Lower leg skin (tissue), 3 donors: ENCODE data around the gene RBM33.

Experiments
- POLR2A ChIP-seq, 2 donors: fragments of 450-650 bp; IDR thresholded peaks; one replicate each; pipeline ENCODE4 v1.6.1; 2016 to 2017; ENCODE audit warnings: antibody characterized with exemption in 2 of 2, mild to moderate bottlenecking in 1 of 2, moderate library complexity in 1 of 2
- TF ChIP-seq, protein P1 (sequence below), 3 donors: fragments of 450-650 bp; IDR thresholded peaks; one replicate each; pipeline ENCODE4 v1.5.1; 2016; ENCODE audit warnings: antibody characterized with exemption in 3 of 3, mild to moderate bottlenecking in 3 of 3, moderate library complexity in 2 of 3

DNA sequence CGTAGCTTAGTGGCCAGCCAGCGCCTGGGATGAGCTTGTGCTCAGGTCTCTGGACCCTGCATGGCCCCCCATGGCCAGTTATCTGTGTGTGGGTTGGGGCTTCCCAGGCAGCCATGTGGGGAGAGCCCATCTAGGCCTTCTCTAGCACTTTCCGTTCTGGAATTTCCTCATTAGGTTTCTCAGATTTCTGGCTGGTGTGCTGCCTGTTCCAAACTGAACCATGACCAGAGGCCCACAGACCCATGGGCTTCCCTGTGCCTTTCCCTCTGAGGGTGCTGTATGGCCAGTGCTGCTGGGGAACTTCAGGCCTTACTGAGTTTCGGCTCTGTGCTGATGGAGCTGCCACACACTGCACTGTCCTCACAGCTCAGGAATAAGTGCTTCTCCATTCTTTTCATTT is 117.6 kb downstream of the RBM33 start:
- no peak for TF ChIP-seq POLR2A (IDR thresholded peaks at IDR 0.05)
- TF ChIP-seq, protein P1, sequence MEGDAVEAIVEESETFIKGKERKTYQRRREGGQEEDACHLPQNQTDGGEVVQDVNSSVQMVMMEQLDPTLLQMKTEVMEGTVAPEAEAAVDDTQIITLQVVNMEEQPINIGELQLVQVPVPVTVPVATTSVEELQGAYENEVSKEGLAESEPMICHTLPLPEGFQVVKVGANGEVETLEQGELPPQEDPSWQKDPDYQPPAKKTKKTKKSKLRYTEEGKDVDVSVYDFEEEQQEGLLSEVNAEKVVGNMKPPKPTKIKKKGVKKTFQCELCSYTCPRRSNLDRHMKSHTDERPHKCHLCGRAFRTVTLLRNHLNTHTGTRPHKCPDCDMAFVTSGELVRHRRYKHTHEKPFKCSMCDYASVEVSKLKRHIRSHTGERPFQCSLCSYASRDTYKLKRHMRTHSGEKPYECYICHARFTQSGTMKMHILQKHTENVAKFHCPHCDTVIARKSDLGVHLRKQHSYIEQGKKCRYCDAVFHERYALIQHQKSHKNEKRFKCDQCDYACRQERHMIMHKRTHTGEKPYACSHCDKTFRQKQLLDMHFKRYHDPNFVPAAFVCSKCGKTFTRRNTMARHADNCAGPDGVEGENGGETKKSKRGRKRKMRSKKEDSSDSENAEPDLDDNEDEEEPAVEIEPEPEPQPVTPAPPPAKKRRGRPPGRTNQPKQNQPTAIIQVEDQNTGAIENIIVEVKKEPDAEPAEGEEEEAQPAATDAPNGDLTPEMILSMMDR (IDR thresholded peaks at IDR 0.05) = no peak
